SK-N-SH (cell line): ENCODE results near the gene VWF.

Experiments used
- CTCF ChIP-seq: fragments of 200-600 bp; sonication (generic); IDR thresholded peaks from 2 replicates; pipeline ENCODE4 v1.6.1; 2017; ENCODE audit warnings: antibody characterized with exemption, mild to moderate bottlenecking, moderate library complexity
- EZH2phosphoT487 ChIP-seq: fragments of 200-600 bp; sonication (generic); IDR thresholded peaks from 2 replicates; pipeline ENCODE4 v1.6.1; 2017; ENCODE audit warnings: low read depth, mixed run types, mild to moderate bottlenecking, antibody characterized with exemption, moderate library complexity, borderline replicate concordance
- MAX ChIP-seq: IDR thresholded peaks from 2 replicates; pipeline ENCODE4 v1.4.0; 2012; ENCODE audit warnings: low read depth
- TAF1 ChIP-seq: IDR thresholded peaks from 2 replicates; pipeline ENCODE4 v1.6.1; 2012; ENCODE audit warnings: low read depth, mild to moderate bottlenecking, low read length, moderate library complexity, borderline replicate concordance
- USF1 ChIP-seq: IDR thresholded peaks from 2 replicates; pipeline ENCODE4 v1.4.0; 2012; ENCODE audit warnings: low read depth, borderline replicate concordance

- TF ChIP-seq MAX, result no peak
- TF ChIP-seq CTCF, result no peak
- TF ChIP-seq USF1, result no peak
- TF ChIP-seq TAF1, result no peak
- TF ChIP-seq EZH2phosphoT487, result no peak
These were observed 216.2 kb downstream of the VWF start for GRCh38 chr12:5908251-5908650.
